A549 (cell line): Measurements from ENCODE around the gene NRG3. TPM values are rescaled to one million over a fixed set of nuclear protein-coding genes. Genes with fewer than 3 reads are reported as not detected.

ENCODE experiments used
- ATAC-seq, 2 experiments: fragments of 200-7000 bp in 1 of 2; fragments of >200 bp in 1 of 2; cut with Nextera tagmentation in 1 of 2; cut with Tn5 transposase in 1 of 2; 3 replicates each; pipeline versions ENCODE4 v1.8.0 to v1.9.1; 2018 to 2020; ENCODE audit warnings: mild to moderate bottlenecking in 1 of 2, moderate library complexity in 1 of 2
- CTCF ChIA-PET: fragments of 300-600 bp; sonication (Branson Sonifier 250); formaldehyde crosslinking; extraction: SDS; loops from one replicate; lab custom pipeline; 2021; ENCODE audit warnings: antibody characterized with exemption, inconsistent platforms; lab: Yijun Ruan, JAX
- POLR2A ChIA-PET: fragments of 350-600 bp; formaldehyde crosslinking; extraction: SDS; loops from one replicate; lab custom pipeline; 2021; ENCODE audit warnings: antibody characterized with exemption, inconsistent platforms; lab: Yijun Ruan, JAX
- DNase-seq, 2 experiments: peaks; one replicate each; pipeline versions ENCODE4 v3.0.0 to v3.0.0-alpha.2; 2011 to 2016; ENCODE audit warnings: low read depth in 1 of 2, low spot score in 1 of 2
- FAIRE-seq: peaks from 2 replicates; lab custom pipeline; 2011; peaks lifted over from hg19 to GRCh38; lab: Jason Lieb, UNC
- H3K27ac ChIP-seq, 2 experiments: fragments of >200 bp; sonication (Bioruptor Twin); formaldehyde crosslinking; 3 replicates each; pipeline ENCODE4 v1.5.1; 2016 to 2017
- H3K4me1 ChIP-seq: fragments of >200 bp; sonication (Bioruptor Twin); formaldehyde crosslinking; 3 replicates; pipeline ENCODE4 v1.6.1; 2016
- H3K4me2 ChIP-seq: fragments of >200 bp; sonication (Bioruptor Twin); formaldehyde crosslinking; 3 replicates; pipeline ENCODE4 v1.6.1; 2016
- H3K4me3 ChIP-seq: fragments of >200 bp; sonication (Bioruptor Twin); formaldehyde crosslinking; 3 replicates; pipeline ENCODE4 v1.5.1; 2016
- H3K9me3 ChIP-seq: fragments of >200 bp; sonication (Bioruptor Twin); formaldehyde crosslinking; 3 replicates; pipeline ENCODE4 v1.6.1; 2016
- ATOH8 ChIP-seq: fragments of 250-450 bp; sonication (Bioruptor Pico); IDR thresholded peaks from 2 replicates; pipeline ENCODE4 v1.5.0; 2020; ENCODE audit warnings: low read depth, mild to moderate bottlenecking, moderate library complexity
- BHLHE40 ChIP-seq: IDR thresholded peaks from 2 replicates; pipeline ENCODE4 v1.6.1; 2012; ENCODE audit warnings: low read depth, low read length, inconsistent platforms
- CHD2 ChIP-seq: fragments of 150-350 bp; IDR thresholded peaks from 2 replicates; pipeline ENCODE4 v1.6.1; 2014; ENCODE audit warnings: low read length; ENCODE audit not compliant: partially characterized antibody
- ELK1 ChIP-seq: fragments of 150-350 bp; IDR thresholded peaks from 2 replicates; pipeline ENCODE4 v1.6.1; 2014; ENCODE audit warnings: low read depth, mild to moderate bottlenecking, low read length
- ESRRA ChIP-seq: fragments of 150-350 bp; IDR thresholded peaks from 2 replicates; pipeline ENCODE4 v1.6.1; 2014; ENCODE audit warnings: mild to moderate bottlenecking, low read length, borderline replicate concordance
- FOSL2 ChIP-seq, 2 experiments: fragments of 450-650 bp in 1 of 2; fragments of >200 bp in 1 of 2; sonication (Bioruptor Twin) in 1 of 2; formaldehyde crosslinking; IDR thresholded peaks; 2 replicates each; pipeline versions ENCODE4 v1.5.0 to v1.6.1; 2016 to 2020; ENCODE audit warnings: mild to moderate bottlenecking in 1 of 2, moderate library complexity in 1 of 2
- HEYL ChIP-seq: fragments of 250-450 bp; sonication (Bioruptor Pico); IDR thresholded peaks from 2 replicates; pipeline ENCODE4 v1.8.0; 2021; ENCODE audit warnings: mild to moderate bottlenecking, moderate library complexity
- HMGXB4 ChIP-seq: fragments of 250-450 bp; sonication (Bioruptor Pico); IDR thresholded peaks from 2 replicates; pipeline ENCODE4 v1.5.0; 2021; ENCODE audit warnings: mild to moderate bottlenecking, moderate library complexity, borderline replicate concordance
- JUNB ChIP-seq: fragments of >200 bp; sonication (Bioruptor Twin); formaldehyde crosslinking; IDR thresholded peaks from 2 replicates; pipeline ENCODE4 v1.6.1; 2016
- NFE2L2 ChIP-seq: fragments of 150-350 bp; conservative IDR thresholded peaks from 2 replicates; pipeline ENCODE4 v1.6.1; 2014; ENCODE audit warnings: low read length
- NPAS2 ChIP-seq: fragments of 250-450 bp; sonication (Bioruptor Pico); IDR thresholded peaks from 2 replicates; pipeline ENCODE4 v1.8.0; 2022; ENCODE audit warnings: mild to moderate bottlenecking, moderate library complexity, borderline replicate concordance
- PHF8 ChIP-seq: fragments of 200-600 bp; sonication (generic); IDR thresholded peaks from 2 replicates; pipeline ENCODE4 v1.6.1; 2016; ENCODE audit warnings: low read depth, mild to moderate bottlenecking, antibody characterized with exemption, moderate library complexity, borderline replicate concordance
- POLR2AphosphoS2 ChIP-seq: conservative IDR thresholded peaks from 2 replicates; pipeline ENCODE4 v1.6.1; 2012; ENCODE audit warnings: low read length, improper control_type of control experiment, inconsistent platforms
- SMC3 ChIP-seq: fragments of >200 bp; sonication (Bioruptor Twin); formaldehyde crosslinking; IDR thresholded peaks from 3 replicates; pipeline ENCODE4 v1.6.1; 2018; ENCODE audit warnings: inconsistent platforms
- SREBF2 ChIP-seq: fragments of 450-650 bp; IDR thresholded peaks from 2 replicates; pipeline ENCODE4 v1.6.1; 2014; ENCODE audit warnings: mild to moderate bottlenecking, moderate library complexity
- USF2 ChIP-seq: fragments of 450-650 bp; IDR thresholded peaks from 2 replicates; pipeline ENCODE4 v1.6.1; 2014; ENCODE audit warnings: antibody characterized with exemption
- ZNF302 ChIP-seq: fragments of 250-450 bp; sonication (Bioruptor Pico); IDR thresholded peaks from 2 replicates; pipeline ENCODE4 v1.9.0; 2021; ENCODE audit warnings: inconsistent platforms, mild to moderate bottlenecking, moderate library complexity
- ZSCAN20 ChIP-seq: fragments of 250-450 bp; sonication (Bioruptor Pico); IDR thresholded peaks from 2 replicates; pipeline ENCODE4 v1.8.0; 2022; ENCODE audit warnings: mild to moderate bottlenecking, moderate library complexity
- WGBS: methylation state at CpG from one replicate; pipeline ENCODE4 v1.1.6; 2017; ENCODE audit errors: missing lambda C conversion rate; 5-methylcytosine and 5-hydroxymethylcytosine counted together
- polyA plus RNA-seq, 4 experiments: library from polyadenylated mRNA; depleted of rRNA in 3 of 4; stranded (reverse); fragments of >200 nt; fragmentation: RNase III in 1 of 4; extraction: RNeasy Plus Mini Kit Qiagen cat#74134 plus additional on column Dnase treatment in 1 of 4; gene quantifications; 2 replicates in 3 of 4; 3 replicates in 1 of 4; pipeline ENCODE4 v1.2.3, GENCODE V29; 2011 to 2017
- TF ChIP-seq, protein P1 (sequence below): IDR thresholded peaks from 2 replicates; pipeline ENCODE4 v1.6.1; 2012; ENCODE audit warnings: low read depth, borderline replicate concordance
- TF ChIP-seq, protein P2 (sequence below): fragments of >200 bp; sonication (Bioruptor Twin); formaldehyde crosslinking; IDR thresholded peaks from 2 replicates; pipeline ENCODE4 v1.6.1; 2016

Gene NRG3
- polyA plus RNA-seq, 2 of the 4 experiments (the other 2 are of a cell fraction), result not detected

- ChIA-PET CTCF (interaction anchor here (0.7 kb wide), 1 partner anchor 9 kb away, joined by 4 read pairs; no protein-coding TSS in a partner anchor), POLR2A (no interaction called here)
- DNase-seq, result no peak
- no peak for FAIRE-seq
- ATAC-seq, result no peak
- no peak overlapping the region for H3K4me2 ChIP-seq
- 65% methylated on average over 7 of the region's 7 CpGs for WGBS
- H3K4me1 ChIP-seq, result no peaks in the 10 kb centered on the region
- no peak overlapping the region for H3K4me3 ChIP-seq
- H3K9me3 ChIP-seq, result no peaks in the 10 kb centered on the region
- no peak overlapping the region for H3K27ac ChIP-seq
- TF ChIP-seq, protein P1, sequence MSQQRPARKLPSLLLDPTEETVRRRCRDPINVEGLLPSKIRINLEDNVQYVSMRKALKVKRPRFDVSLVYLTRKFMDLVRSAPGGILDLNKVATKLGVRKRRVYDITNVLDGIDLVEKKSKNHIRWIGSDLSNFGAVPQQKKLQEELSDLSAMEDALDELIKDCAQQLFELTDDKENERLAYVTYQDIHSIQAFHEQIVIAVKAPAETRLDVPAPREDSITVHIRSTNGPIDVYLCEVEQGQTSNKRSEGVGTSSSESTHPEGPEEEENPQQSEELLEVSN, result no peak
- no peak for TF ChIP-seq JUNB
- no peak for TF ChIP-seq HEYL
- no peak for TF ChIP-seq BHLHE40
- no peak for TF ChIP-seq POLR2AphosphoS2
- TF ChIP-seq PHF8, result no peak
- no peak for TF ChIP-seq NFE2L2
- TF ChIP-seq, protein P2, sequence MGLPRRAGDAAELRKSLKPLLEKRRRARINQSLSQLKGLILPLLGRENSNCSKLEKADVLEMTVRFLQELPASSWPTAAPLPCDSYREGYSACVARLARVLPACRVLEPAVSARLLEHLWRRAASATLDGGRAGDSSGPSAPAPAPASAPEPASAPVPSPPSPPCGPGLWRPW, result no peak
- TF ChIP-seq SMC3, result no peak
- no peak for TF ChIP-seq ZSCAN20 (CRISPR knock-in tag)
- no peak for TF ChIP-seq NPAS2 (CRISPR knock-in tag)
- TF ChIP-seq FOSL2 (IDR thresholded peaks at IDR 0.05), result no peak
- no peak for TF ChIP-seq FOSL2 (CRISPR knock-in tag; IDR thresholded peaks at IDR 0.05)
- TF ChIP-seq CHD2, result no peak
- TF ChIP-seq SREBF2, result no peak
- TF ChIP-seq ESRRA, result no peak
- no peak for TF ChIP-seq ZNF302 (CRISPR knock-in tag)
- no peak for TF ChIP-seq HMGXB4 (CRISPR knock-in tag)
- no peak for TF ChIP-seq ELK1
- TF ChIP-seq ATOH8 (CRISPR knock-in tag), result no peak
- no peak for TF ChIP-seq USF2
These were observed 778.5 kb downstream of the NRG3 start for GRCh38 chr10:82653244-82654155.
